ENCODE results near the gene PHYHD1.

PHYHD1 gene

DNA sequence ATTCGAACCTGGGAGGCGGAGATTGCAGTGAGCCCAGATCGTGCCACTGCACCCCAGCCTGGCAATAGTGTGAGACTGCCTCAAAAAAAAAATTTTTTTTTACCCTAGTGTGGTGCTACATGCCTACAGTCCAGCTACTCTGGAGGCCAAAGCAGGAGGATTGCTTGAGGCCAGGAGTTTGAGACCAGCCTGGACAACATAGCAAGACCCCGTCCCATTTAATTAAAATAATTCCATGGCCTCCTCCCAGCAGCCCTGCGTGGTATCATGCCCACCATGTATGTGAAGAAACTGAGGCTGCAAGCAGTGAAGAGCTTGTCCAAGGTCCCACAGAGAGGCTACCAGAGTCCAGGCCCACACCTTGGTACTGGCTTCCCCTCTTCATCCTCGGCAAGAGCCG is 19.4 kb upstream of the PHYHD1 start:
- DNase-seq (ENCODE audit: low spot score) = no peak

DNA sequence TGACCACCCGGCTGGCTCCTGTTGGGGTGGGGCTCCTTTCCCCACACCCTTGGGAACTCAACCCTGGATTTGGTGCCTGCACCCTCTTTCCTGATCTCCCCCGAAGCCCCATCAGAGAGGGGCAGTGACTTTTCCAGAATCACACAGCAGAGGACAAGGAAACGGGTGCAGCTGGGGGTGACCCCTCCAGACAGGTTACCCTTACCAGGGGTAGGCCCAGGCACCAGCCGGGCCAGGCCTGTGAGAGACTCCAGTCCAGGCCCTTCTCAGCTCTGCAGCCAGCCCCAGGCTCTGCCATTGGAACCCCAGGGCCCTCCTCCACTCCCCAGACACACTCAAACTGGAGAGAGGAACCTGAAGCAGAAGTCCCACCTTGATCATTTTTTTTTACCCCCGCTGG is 19.0 kb upstream of the PHYHD1 start:
- DNase-seq (ENCODE audit: low spot score) = no peak

DNA sequence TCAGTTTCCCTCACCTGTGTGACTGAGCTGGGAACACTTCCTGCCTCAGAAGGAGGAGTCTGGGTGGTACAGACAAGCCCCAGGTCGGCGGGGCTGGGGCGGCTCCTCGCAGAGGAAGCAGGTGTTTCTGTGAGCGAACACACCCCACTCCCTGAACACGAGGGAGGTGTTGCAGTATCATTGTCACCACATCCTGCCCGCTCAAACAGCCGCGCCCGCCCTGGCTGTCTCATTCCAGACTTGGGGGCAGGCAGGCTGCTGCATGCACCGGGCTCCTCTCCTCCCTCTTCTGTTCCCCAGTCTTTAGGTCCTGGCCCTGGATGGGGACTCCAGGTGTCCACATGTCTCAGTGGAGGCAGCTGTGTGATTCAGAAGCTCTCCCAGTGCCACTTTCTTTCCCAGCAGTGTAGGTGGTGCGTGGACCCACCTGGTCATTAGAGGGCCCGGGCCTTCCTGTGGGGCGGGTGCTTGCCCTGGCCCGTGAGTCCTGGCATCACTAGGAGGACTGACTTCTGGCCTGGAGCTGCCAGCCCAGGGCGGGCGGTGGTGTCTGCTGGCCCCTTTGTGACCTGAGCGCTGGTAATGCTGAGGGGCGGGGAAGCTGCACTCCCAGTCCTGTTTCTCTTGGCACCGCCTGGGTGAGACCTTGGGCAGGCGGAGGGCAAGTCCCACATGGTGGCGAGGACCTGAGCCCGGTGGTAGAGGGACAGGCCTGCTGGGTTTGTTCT is 18.3 kb upstream of the PHYHD1 start:
- no peak for DNase-seq (ENCODE audit: low spot score)

- DNase-seq (ENCODE audit: low spot score) = no peak
These were observed 17.7 kb upstream of the PHYHD1 start for GRCh38 chr9:128903079-128903461.

- no peak for DNase-seq (ENCODE audit: low spot score)
These were observed 16.7 kb upstream of the PHYHD1 start for GRCh38 chr9:128903871-128904620.

GRCh38 chr9:128905964-128906363 is 14.8 kb upstream of the PHYHD1 start:
- no peak for DNase-seq (ENCODE audit: low spot score)

DNA sequence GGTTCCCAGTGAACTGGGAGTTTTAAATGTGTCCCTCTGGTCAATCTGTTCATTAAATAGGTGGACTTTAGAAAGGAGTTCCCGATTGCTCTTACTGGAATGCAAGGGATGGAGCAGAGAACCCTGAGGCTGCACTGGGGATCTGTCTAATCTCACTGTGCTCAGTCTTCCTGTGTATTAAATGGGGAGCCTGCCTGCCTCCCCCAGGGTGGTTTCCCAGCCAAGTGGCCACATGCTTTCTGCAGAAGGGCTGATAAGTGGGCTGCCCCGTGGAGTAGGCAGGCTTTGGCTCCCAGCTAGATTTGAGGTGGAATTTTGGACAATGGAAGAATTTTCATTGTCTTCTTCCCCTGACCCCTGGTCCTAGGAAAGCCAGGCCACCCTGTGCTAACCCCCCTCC is 14.0 kb upstream of the PHYHD1 start:
- DNase-seq (ENCODE audit: low spot score) = no peak

GRCh38 chr9:128908372-128908771 is 12.4 kb upstream of the PHYHD1 start:
- DNase-seq (ENCODE audit: low spot score) = no peak

DNA sequence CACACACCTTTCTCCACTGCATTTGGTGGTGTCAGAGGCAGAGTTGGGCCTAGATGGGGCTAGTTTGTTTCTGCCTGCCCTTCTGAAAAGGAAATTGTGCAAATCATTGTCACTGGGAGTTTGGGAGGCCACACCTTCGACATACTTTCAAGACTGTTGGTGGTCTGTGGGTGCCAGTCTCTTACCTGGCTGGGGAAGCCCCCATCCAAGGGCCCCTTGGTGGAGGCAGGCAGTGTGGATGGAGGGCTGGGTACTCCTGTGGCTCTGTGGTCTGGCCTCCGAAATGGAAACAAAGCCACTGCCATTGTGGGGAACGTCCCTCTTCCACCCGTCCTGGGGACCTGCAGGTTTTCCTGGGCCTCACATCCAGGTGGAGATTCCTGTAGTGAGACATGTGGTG is 10.9 kb upstream of the PHYHD1 start:
- DNase-seq (ENCODE audit: low spot score) = no peak

DNA sequence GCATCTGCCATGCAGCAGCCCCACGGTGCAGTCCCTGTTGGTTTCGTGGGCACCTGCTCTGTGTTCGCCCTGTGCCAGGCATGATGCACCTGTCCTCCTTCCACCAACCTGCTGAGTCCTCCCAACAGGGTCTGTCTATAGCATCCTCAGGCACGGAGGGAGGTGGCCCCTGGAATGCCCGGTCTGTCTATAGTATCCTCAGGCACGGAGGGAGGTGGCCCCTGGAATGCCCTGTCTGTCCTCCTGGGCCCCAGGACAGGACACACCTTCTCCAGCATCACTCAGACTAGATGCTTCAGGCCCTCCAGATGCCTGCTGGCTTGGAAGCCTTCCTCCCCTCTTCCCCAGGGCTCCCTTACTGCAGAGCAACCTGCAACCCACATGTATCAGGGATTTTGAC is 9.9 kb upstream of the PHYHD1 start:
- DNase-seq (ENCODE audit: low spot score) = no peak

GRCh38 chr9:128911529-128912035 is 9.2 kb upstream of the PHYHD1 start:
- DNase-seq (ENCODE audit: low spot score) = peak; percentile 77

GRCh38 chr9:128912270-128912853 is 8.4 kb upstream of the PHYHD1 start:
- DNase-seq (ENCODE audit: low spot score) = peak; percentile 88

DNA sequence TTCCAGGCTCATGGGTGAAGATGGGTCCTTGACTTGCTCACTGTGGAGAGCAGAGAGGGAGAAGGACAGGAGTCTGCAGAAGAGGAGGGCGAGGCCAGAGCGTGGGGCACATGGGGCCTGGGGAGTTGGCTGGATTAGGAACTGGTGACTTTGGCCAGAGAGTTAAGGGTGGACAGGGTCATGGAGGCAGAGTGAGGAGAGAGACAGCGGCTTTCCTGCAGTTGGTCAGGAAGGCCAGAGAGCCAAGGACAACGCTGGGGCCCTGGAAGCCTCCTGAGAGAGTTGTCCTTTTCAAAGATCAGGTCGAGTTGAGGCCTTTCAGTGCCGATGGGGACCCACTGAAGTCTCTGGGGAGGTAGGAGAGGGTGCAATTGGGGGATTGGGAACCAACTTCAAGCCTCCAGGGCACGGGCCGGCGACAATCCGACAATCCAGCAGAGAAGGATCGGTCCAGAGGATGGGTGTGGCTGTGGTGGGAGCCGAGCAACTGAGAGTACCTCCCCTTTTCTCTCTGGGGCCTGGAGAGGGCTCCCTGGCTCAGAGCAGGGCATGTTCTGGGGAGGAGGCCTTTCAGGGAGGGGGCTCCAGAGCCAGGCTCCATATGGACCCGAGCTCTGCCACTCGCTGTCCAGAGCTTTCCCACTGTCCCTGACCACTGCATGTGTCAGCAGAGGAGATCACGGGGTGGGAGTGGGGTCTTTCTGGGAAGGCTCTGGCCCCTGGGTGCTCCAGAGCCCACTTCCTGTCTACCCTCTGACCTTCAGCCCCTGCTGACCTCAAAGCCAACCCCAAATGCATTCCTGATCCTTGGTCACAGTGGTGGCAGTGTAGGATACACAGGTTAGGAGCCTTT is 7.5 kb upstream of the PHYHD1 start:
- no peak for DNase-seq (ENCODE audit: low spot score)

DNA sequence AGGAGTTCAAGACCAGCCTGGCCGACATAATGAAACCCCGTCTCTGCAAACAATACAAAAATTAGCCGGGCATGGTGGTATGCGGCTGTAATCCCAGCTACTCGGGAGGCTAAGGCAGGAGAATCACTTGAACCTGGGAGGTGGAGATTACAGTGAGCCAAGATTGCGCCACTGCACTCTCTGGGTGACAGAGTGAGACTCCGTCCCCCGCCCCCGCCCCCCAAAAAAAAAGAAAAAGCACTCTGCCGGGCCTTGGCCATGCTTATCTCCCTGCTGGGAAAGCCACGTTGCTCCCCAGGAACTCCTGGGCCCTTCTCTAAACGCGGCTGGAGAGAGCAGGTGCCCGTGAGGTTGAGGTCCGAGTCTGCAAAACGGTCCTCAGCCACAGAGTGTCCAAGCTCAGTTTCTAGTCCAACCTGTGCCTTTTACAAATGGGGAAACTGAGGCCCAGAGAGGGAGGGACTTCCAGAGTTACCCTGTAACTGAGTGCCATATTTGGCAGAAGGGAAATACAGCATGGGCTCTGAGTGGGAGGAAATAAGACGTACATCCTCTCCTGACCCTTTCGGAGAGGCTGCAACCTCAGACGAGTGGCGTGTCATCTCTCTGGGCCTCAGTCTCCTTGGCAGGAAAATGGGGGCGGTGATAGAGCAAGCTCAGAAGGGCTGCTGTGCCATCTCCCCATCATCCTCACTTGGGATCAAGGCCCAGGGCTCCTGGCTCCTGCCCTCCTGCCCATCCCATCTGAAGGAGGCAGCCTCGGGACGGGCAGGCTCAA is 6.6 kb upstream of the PHYHD1 start:
- DNase-seq (ENCODE audit: low spot score) = no peak

DNA sequence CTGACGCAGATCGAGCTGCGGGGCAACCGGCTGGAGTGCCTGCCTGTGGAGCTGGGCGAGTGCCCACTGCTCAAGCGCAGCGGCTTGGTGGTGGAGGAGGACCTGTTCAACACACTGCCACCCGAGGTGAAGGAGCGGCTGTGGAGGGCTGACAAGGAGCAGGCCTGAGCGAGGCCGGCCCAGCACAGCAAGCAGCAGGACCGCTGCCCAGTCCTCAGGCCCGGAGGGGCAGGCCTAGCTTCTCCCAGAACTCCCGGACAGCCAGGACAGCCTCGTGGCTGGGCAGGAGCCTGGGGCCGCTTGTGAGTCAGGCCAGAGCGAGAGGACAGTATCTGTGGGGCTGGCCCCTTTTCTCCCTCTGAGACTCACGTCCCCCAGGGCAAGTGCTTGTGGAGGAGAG is 4.6 kb upstream of the PHYHD1 start:
- DNase-seq (ENCODE audit: low spot score) = no peak

- no peak for DNase-seq (ENCODE audit: low spot score)
These were observed 4.0 kb upstream of the PHYHD1 start for GRCh38 chr9:128916745-128917144.

DNA sequence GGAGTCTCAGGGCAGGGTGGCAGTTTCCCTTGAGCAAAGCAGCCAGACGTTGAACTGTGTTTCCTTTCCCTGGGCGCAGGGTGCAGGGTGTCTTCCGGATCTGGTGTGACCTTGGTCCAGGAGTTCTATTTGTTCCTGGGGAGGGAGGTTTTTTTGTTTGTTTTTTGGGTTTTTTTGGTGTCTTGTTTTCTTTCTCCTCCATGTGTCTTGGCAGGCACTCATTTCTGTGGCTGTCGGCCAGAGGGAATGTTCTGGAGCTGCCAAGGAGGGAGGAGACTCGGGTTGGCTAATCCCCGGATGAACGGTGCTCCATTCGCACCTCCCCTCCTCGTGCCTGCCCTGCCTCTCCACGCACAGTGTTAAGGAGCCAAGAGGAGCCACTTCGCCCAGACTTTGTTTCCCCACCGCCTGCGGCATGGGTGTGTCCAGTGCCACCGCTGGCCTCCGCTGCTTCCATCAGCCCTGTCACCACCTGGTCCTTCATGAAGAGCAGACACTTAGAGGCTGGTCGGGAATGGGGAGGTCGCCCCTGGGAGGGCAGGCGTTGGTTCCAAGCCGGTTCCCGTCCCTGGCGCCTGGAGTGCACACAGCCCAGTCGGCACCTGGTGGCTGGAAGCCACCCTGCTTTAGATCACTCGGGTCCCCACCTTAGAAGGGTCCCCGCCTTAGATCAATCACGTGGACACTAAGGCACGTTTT is 3.5 kb upstream of the PHYHD1 start:
- peak; percentile 72 for DNase-seq (ENCODE audit: low spot score)

GRCh38 chr9:128918921-128919320 is 1.9 kb upstream of the PHYHD1 start:
- no peak for DNase-seq (ENCODE audit: low spot score)

DNA sequence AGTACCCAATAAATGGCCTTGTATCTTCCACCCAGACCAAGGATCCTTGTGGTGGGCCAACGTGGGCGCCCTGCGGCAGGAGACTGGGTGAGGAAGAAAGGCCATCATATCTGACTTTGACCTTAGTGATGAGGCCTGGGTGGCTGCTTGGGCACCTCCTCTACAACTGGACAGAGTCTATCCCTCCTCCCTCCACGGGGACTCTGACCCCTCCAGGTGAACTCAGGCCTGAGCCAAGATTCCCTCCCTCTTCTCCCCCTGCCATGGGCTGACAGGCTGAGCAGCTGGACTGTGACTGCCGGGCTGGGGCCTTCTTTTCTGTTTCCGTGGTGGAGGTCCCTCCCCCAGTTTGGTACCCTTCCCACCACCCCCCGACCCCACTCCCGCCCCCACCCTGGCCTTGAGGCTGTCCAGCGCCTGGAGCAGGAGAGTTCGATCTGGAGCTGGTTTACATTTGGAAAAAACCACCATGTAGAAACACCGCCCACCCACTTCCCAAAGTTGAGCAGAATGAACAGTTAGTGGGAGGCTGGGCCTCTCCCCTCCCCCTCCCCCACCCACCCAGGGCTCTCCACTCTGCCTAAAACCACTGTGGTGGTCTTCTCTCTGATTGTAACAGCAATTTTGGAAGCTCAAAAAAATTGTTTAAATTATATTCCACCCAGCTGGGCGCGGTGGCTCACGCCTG is 1.2 kb upstream of the PHYHD1 start:
- no peak for DNase-seq (ENCODE audit: low spot score)
